ENCODE measurements around the gene PPP1R17.

The PPP1R17 gene

GRCh38 chr7:31687024-31687748, at the start of gene PPP1R17:
Gene PPP1R17, plus strand, starts transcription at chr7:31687215. Its CDS starts 5,227 bp downstream, at chr7:31692442.
- no peak for DNase-seq

DNA sequence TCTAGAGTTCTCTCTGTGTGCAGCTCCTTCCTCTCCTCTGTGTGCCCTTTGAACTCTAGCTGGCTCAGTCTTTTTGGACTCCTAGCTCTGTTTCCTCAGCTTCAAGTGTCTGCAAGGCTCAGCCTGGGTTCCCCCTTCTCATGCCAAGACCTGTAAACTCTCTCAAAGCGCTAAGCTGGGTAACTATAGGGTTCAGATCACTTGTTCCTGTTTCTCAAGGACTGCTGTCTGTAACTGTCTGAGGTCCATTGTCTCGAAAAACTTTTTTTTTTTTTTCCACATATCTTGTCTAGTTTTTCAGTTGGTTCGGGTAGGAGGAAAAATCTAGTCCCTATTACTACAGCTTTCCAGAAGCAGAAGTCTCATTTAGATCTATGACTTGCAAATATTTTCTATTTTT, 46.6 kb upstream of the PPP1R17 start:
- no peak for DNase-seq

- no peak for DNase-seq
Measured at GRCh38 chr7:31642681-31643115, 44.3 kb upstream of the PPP1R17 start.

DNA sequence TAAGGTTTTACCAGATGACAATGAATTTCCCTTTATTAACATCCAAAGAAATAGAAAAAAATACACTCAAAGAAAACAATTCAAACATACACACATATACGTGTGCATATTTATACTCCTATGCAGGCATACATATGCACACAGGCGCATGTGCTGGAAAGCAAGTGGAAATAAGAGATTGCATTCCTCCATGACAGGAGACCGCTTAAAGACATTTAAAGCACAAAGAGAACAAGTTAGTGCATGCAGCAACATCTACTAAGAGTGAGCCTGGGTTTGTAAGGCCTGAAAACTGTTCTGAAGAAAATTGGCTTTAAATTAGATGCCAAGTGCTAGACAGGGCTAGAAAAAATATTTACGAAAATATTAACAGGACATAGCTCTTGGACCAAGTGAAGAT, 40.1 kb upstream of the PPP1R17 start:
- DNase-seq, result no peak

GRCh38 chr7:31647511-31647910, 39.5 kb upstream of the PPP1R17 start:
- no peak for DNase-seq

- DNase-seq, result no peak
Measured at GRCh38 chr7:31648288-31648687, 38.7 kb upstream of the PPP1R17 start.

GRCh38 chr7:31648880-31649279, 38.1 kb upstream of the PPP1R17 start:
- DNase-seq, result no peak

DNA sequence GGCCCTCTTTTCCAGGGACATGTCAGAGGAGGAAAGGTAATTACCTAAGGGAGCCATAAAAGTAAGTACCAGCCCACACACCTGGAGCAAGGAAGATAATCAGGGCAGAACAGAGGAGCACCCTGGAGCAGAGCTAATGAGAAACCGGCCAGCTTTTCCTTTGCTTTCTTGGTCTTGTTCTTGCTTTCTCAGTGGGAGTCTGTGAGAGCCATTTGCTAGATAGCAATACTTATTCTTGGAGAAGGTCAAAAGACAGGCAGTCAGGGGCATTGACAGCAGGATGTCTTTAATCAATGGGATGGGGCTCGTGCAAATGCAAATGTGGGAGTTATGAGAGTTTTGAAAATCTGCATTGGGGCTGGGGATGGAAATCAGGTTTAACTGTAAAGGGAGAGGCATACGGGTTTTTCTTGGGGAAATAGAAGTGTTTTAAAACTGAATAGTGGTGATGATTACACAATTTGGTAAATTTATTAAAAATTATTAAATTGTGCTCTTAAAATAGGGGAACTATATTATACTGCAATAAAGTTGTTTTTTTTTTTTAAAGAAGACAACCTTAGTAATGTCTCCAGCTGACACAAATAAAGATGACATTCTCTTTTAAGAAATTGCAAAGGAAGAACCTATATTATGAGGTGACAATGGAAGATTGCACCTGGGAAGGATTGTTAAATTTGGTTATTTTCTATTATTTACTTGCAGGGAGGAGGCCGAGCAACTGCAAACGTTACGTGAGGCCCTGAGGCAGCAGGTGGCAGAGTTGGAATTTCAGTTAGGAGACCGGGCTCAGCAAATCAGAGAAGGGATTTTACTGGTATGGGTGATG, 35.6 kb upstream of the PPP1R17 start:
- no peak for DNase-seq

DNA sequence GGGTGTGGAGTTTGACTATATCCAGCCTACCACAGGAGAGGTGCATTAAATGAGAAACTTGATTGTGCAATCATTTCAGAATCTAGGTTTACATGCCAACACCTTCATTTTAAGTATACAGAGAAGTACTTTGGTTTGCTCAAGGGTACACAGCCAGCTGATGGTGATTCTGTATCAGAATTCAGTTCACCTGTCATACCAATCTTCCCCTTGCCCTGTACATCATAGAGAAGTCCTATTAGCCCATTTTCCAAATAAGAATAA, 35.0 kb upstream of the PPP1R17 start:
- no peak for DNase-seq

GRCh38 chr7:31663072-31663471, 23.9 kb upstream of the PPP1R17 start:
- DNase-seq, result no peak

- no peak for DNase-seq
Measured at GRCh38 chr7:31664890-31665289, 22.1 kb upstream of the PPP1R17 start.

- no peak for DNase-seq
Measured at GRCh38 chr7:31665546-31665945, 21.5 kb upstream of the PPP1R17 start.

GRCh38 chr7:31669461-31669860, 17.6 kb upstream of the PPP1R17 start:
- DNase-seq, result no peak

DNA sequence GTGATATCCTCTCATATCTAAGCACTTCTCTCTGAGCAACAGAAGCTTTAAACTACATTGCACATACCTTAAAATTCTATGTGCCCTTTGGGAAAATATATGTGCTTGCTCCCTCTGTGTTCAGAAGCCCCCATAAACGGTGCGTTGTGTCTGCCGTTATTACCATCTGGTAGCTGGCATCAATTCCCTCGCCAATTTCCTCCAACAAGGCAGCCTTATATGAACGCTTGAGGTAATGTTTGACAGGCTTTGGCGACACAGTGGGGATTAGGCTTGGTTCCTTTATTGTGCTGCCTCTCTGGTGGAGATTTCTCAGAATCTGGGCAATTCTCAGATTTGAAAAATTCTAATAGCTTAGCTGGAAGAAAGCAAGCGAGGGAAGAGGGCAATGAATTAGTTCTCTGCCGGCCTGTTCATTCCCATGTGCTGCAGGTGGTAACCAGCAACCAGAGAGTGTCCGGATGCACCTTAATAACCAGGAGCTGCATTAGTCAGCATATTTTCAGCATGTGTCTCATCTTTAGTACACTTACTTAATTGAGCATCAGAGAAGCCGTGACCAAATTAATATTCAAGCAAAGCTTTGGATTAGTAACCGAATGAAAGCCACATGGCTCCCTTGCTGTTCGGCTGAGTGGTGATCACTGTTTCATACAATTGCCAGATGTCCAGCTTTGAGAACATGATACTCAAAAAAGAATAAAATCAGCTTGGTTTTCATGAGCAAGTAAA, 7.3 kb upstream of the PPP1R17 start:
- no peak for DNase-seq

GRCh38 chr7:31683445-31684225, 3.4 kb upstream of the PPP1R17 start:
- no peak for DNase-seq

DNA sequence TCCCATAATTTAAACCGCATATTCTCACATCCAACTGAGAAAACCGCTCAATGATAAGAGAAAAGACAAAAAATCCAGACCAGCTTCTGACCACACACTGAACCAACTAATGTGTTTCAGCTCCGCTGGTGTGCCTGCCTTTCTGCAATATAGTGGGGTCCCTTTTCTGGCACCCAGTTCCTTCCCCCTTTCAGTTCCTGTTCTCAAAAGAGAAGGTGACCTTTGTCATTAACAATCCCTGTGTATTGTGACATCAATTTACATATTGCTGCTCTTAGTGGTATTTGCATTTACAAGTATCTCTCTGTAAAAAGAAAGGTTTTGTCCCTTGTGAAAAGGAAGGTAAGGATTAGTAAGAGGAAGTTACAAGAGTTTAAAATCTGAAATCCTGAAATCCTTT, 1.4 kb downstream of the PPP1R17 start:
- DNase-seq, result no peak

- no peak for DNase-seq
Measured at GRCh38 chr7:31688996-31689395, 2.0 kb downstream of the PPP1R17 start.

GRCh38 chr7:31690935-31691334, 3.9 kb downstream of the PPP1R17 start:
- DNase-seq, result no peak

DNA sequence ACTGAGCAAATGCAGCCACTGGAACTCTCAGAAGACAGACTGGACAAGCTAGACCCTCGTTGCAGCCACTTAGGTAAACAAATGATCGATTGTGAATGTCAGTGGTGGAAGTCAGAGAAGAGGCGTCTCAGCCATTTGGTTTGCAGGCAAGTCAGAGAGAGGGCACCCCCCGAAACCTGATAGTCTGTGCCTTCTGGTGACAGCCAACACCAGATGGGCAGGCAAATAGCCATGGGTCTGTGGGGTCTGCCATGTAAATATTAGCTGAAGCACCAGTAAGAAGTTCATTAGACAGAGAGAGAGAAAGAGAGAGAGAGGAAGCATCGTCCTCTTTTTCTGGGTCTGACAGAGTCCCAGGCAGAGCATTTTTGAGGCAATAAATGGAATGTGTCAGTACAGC, 5.4 kb downstream of the PPP1R17 start:
- DNase-seq, result no peak

- DNase-seq, result no peak
Measured at GRCh38 chr7:31692871-31693270, 5.9 kb downstream of the PPP1R17 start.

DNA sequence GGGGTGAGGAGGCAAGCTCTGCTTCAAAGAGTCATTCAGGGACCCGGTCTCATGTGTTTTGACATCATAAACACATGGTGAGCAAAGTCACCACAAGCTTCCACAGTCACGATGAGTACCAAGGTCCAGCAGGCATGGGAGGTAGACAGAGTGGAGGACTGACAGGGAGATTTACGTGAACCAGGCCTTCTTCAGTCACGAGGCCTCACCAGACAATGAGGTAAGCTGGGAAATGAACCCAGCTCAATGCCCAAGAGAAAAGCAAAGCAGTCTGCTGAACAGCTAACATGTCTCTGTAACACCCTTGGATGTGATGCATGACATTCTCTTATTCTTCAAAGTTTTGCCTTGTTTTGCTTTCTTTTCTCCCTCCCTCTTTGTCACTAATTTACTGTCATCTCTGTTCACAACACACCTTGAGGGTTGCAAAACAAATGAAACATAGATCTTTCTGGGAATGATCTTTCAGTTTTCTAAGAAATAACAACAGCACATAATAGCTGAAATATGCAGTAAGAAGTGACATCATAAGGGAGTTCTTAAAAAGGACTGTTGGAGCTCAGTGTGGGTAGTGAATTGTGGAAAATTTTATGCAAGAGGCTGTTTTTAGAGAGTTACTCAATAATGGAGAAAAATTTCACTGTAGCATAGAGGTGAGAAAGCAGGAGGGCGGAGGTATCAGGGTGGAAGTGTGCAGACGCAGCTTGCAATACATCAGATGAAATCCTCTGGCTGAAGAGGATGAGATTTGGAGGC, 9.0 kb downstream of the PPP1R17 start:
- no peak for DNase-seq

DNA sequence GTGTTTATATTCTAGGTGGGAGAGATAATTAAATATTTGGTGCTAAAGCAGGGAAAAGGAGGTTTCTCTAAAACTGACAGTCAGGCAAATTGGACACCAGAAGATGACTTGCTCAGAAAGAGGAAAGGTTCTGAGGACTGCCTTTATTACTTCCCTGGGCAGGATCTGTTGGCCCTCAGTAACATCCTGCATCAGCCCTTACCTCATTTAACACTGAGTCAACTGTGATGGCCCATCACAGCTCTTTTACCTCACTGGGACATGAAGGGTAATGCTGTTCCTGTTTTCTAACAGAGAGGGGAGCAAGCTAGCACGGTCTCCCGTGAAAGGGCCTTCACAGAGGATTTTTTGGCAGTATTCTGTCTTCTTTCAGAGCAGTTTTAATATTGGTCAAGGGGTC, 12.0 kb downstream of the PPP1R17 start:
- no peak for DNase-seq
